ENCODE data around the gene PCDH15. TPM values are rescaled to one million over a fixed set of nuclear protein-coding genes. Genes with fewer than 3 reads are reported as not detected.

Gene PCDH15
- total RNA-seq, 1 donor from 2014 or later: 0.07 TPM

DNA sequence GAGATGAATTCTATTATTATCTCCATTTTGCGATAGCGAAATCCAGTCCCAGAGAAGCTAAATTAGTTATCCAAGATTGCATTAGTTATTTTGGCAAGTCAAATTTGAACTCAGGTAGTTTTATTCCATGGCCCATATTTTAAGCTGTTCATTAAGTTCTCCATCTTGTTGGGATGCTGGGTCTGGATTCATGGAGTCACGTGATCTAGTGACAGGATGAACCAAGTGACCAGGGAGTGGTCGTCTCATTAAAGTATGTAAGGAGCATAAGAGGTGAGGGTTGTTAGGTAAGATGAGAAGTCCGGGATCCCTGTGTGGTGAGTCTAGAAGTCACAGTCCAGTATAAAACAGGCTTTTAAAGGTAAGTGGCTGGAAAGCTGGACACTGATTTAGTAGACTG lies 740.5 kb downstream of the PCDH15 start:
- H3K4me3 Mint-ChIP-seq (ENCODE audit: low read depth): no peak overlapping the region
- no peak overlapping the region for H3K27ac Mint-ChIP-seq

DNA sequence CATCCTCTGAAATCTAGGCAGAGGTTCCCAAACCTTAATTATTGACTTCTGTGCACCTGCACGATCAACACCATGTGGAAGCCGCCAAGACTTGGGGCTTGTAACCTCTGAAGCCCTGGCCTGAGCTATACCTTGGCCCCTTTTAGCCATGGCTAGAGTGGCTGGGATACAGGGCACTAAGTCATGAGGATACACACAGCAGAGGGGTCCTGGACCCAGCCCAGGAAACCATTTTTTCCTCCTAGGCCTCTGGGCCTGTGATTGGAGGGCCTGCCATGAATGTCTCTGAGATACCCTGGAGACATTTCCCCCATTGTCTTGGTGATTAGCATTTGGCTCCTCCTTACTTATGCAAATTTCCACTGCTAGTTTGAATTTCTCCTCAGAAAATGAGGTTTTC lies 743.7 kb downstream of the PCDH15 start:
- Mint-ChIP-seq H3K4me1 (ENCODE audit: low read depth) (no peaks in the 10 kb centered on the region), H3K36me3 (ENCODE audit: low read depth) (no peaks in the 10 kb centered on the region), H3K27me3 (ENCODE audit: low read depth) (no peaks in the 10 kb centered on the region), H3K27ac (no peak overlapping the region), H3K9me3 (peaks cover 43% of the 10 kb centered on the region), H3K4me3 (ENCODE audit: low read depth) (no peak overlapping the region)
- no peak for DNase-seq (ENCODE audit: low spot score)
- intact Hi-C loops (cut with micrococcal nuclease): no loop called here

More for the DNA sequence above, 740.5 kb downstream of the PCDH15 start:
- intact Hi-C loops (cut with micrococcal nuclease): no loop called here
- no peaks in the 10 kb centered on the region for H3K36me3 Mint-ChIP-seq (ENCODE audit: low read depth)
- no peak for DNase-seq (ENCODE audit: low spot score)
- no peaks in the 10 kb centered on the region for H3K27me3 Mint-ChIP-seq (ENCODE audit: low read depth)
- H3K4me1 Mint-ChIP-seq (ENCODE audit: low read depth): no peaks in the 10 kb centered on the region
- peaks cover 31% of the 10 kb centered on the region for H3K9me3 Mint-ChIP-seq

DNA sequence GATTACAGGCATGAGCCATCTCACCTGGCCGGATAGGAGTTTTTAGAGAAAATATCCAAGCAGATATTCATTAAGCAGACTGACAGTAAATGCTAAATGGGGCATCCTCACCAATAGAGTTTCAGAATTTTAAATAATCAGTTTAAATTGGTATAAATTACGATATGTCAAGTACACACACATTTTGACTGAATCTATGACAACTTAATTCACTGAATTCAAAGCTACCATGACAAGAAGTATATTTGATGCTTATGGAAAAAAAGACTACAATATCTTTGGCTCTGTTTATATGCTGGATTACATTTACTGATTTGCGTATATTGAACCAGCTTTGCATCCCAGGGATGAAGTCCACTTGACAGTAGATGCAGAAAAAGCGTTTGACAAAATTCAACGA lies 774.7 kb downstream of the PCDH15 start:
- DNase-seq (ENCODE audit: low spot score): no peak
- no peaks in the 10 kb centered on the region for H3K36me3 Mint-ChIP-seq (ENCODE audit: low read depth)
- intact Hi-C loops (cut with micrococcal nuclease): no loop called here
- H3K27ac Mint-ChIP-seq: no peak overlapping the region
- H3K4me1 Mint-ChIP-seq (ENCODE audit: low read depth): no peaks in the 10 kb centered on the region
- no peaks in the 10 kb centered on the region for H3K27me3 Mint-ChIP-seq (ENCODE audit: low read depth)
- H3K9me3 Mint-ChIP-seq: peaks cover 18% of the 10 kb centered on the region
- H3K4me3 Mint-ChIP-seq (ENCODE audit: low read depth): no peak overlapping the region

DNA sequence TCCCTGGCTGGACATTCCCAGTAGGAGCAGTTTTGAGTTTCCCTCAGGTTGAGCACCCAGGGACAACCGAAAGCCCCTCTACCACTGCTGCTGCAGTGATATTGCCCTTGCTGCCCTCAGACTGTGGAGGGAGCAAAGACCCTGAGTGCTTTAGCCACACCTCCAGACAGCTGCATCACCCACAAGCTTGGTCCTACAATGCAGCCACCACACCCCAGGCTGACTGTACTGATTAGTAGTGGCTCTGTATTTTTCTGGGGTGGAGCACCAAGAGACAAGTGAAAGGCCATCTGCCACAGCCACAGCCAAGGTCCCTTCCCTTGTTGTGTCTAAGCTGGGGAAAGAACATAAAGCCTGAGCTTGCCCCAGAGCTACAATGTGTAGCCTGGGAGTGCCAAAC lies 789.9 kb downstream of the PCDH15 start:
- intact Hi-C loops (cut with micrococcal nuclease): no loop called here
- H3K27me3 Mint-ChIP-seq (ENCODE audit: low read depth): no peaks in the 10 kb centered on the region
- no peak overlapping the region for H3K27ac Mint-ChIP-seq
- H3K36me3 Mint-ChIP-seq (ENCODE audit: low read depth): no peaks in the 10 kb centered on the region
- DNase-seq (ENCODE audit: low spot score): no peak
- no peaks in the 10 kb centered on the region for H3K4me1 Mint-ChIP-seq (ENCODE audit: low read depth)
- H3K4me3 Mint-ChIP-seq (ENCODE audit: low read depth): no peak overlapping the region
- peaks cover 46% of the 10 kb centered on the region for H3K9me3 Mint-ChIP-seq

DNA sequence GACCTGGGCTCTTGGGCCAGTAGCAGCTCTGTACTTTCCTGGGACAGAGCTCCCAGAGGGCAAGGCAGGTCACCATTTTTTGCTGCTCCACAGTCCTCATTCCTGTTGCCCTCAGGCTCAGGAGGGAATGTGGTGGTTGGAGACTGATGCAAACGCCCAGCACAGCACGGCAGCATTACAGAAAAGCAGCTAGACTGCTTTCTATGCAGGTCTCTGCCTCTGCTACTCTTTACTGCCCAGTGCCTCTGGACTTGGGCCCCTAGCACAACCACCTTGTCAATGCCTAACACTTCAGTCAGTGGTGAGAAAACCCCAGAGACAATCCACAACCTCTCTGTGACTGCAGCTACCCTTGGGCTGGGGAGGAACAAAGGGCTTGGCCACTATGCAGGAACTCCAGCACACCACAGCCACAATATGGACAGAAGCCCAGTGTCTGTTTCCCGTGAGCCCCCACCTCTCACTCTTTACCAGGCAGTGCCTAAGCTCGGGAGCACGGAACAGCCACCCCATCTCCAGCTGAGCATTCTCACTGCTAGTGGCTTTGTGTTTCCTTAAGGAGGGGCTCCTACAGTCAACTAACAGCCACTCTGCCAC lies 790.6 kb downstream of the PCDH15 start:
- Mint-ChIP-seq H3K9me3 (peaks cover 42% of the 10 kb centered on the region), H3K4me3 (ENCODE audit: low read depth) (no peak overlapping the region), H3K27me3 (ENCODE audit: low read depth) (no peaks in the 10 kb centered on the region), H3K36me3 (ENCODE audit: low read depth) (no peaks in the 10 kb centered on the region), H3K27ac (no peak overlapping the region), H3K4me1 (ENCODE audit: low read depth) (no peaks in the 10 kb centered on the region)
- intact Hi-C loops (cut with micrococcal nuclease): no loop called here
- no peak for DNase-seq (ENCODE audit: low spot score)

DNA sequence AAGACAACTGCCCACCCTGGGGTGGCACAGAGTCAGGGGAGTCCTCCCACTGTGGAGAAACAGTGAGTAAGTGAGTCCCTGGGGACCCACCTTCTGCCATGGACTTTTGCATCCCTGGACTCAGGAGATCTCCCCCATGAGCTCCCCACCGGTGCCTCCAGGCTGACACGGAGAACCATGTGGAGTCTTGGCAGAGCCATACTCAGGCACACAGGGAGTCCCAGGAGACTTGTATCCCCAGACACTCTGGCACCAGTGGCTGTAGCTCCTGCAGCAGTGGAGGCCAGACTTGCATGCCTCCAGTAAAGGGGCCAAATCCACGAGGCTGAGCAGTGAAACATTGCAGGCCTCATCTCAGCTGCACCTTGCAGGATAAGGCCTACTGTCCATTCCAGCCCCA lies 791.4 kb downstream of the PCDH15 start:
- H3K36me3 Mint-ChIP-seq (ENCODE audit: low read depth): no peaks in the 10 kb centered on the region
- H3K4me1 Mint-ChIP-seq (ENCODE audit: low read depth): no peaks in the 10 kb centered on the region
- peaks cover 43% of the 10 kb centered on the region for H3K9me3 Mint-ChIP-seq
- DNase-seq (ENCODE audit: low spot score): no peak
- no peak overlapping the region for H3K4me3 Mint-ChIP-seq (ENCODE audit: low read depth)
- no peak overlapping the region for H3K27ac Mint-ChIP-seq
- H3K27me3 Mint-ChIP-seq (ENCODE audit: low read depth): no peaks in the 10 kb centered on the region
- intact Hi-C loops (cut with micrococcal nuclease): no loop called here

DNA sequence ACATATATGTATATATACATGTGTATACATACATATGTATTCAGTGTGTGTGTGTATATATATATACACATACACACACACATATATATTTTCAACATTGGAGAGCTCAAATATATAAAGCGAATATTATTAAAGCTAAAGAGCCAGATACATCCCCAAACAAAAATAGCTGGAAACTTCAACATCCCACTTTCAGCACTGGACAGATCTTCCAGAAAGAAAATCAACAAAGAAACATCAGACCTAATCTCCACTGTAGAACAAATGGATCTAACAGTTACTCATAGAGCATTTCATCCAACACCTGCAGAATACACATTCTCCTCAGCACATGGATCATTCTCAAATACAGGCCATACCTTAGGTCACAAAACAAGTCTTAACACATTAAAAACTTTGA lies 799.0 kb downstream of the PCDH15 start:
- no peak for DNase-seq (ENCODE audit: low spot score)
- H3K9me3 Mint-ChIP-seq: peaks cover 32% of the 10 kb centered on the region
- no peaks in the 10 kb centered on the region for H3K4me1 Mint-ChIP-seq (ENCODE audit: low read depth)
- no peaks in the 10 kb centered on the region for H3K27me3 Mint-ChIP-seq (ENCODE audit: low read depth)
- intact Hi-C loops (cut with micrococcal nuclease): no loop called here
- H3K36me3 Mint-ChIP-seq (ENCODE audit: low read depth): no peaks in the 10 kb centered on the region
- H3K27ac Mint-ChIP-seq: no peak overlapping the region
- no peak overlapping the region for H3K4me3 Mint-ChIP-seq (ENCODE audit: low read depth)

DNA sequence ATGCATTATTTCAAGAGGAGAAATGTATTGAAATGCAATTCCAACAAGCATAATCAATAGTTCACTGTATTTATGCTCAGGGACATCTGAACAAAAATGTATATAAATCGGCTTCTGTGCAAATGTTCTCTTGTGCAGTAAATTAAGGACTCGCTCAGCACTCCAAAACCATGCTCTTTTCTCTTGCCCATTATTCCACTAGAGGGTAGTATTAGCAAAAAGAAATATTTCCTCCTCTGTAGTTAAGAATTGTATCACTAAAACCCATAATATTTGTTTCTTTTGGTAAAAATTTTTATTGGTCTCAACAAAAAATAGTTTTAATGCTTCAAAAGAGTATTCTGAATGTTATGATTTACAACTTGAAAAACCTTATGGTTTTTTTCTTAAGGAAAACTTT lies 803.1 kb downstream of the PCDH15 start:
- no peak overlapping the region for H3K4me3 Mint-ChIP-seq (ENCODE audit: low read depth)
- H3K36me3 Mint-ChIP-seq (ENCODE audit: low read depth): no peaks in the 10 kb centered on the region
- no peaks in the 10 kb centered on the region for H3K4me1 Mint-ChIP-seq (ENCODE audit: low read depth)
- no peak for DNase-seq (ENCODE audit: low spot score)
- H3K27ac Mint-ChIP-seq: no peak overlapping the region
- no peaks in the 10 kb centered on the region for H3K27me3 Mint-ChIP-seq (ENCODE audit: low read depth)
- intact Hi-C loops (cut with micrococcal nuclease): no loop called here
- peaks cover 16% of the 10 kb centered on the region for H3K9me3 Mint-ChIP-seq

DNA sequence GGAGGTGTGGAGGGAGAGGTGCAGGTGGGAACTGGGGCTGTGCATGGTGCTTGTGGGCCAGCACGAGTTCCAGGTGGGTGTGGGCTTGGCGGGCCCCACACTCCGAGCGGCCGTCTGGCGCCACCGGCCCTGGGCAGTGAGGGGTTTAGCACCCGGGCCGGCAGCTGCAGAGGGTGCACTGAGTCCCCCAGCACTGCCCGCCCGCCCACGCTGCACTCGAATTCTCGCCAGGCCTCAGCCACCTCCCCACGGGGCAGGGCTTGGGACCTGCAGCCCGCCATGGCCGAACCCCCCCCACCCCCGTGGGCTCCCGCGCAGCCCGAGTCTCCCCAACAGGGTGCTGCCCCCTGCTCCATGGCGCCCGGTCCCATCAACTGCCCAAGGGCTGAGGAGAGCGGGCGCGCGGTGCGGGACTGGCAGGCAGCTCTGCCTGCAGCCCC lies 810.2 kb downstream of the PCDH15 start:
- intact Hi-C loops (cut with micrococcal nuclease): no loop called here
- Mint-ChIP-seq H3K4me1 (ENCODE audit: low read depth) (no peaks in the 10 kb centered on the region), H3K4me3 (ENCODE audit: low read depth) (no peak overlapping the region), H3K27ac (no peak overlapping the region), H3K9me3 (peaks cover 17% of the 10 kb centered on the region), H3K27me3 (ENCODE audit: low read depth) (no peaks in the 10 kb centered on the region), H3K36me3 (ENCODE audit: low read depth) (no peaks in the 10 kb centered on the region)
- DNase-seq (ENCODE audit: low spot score): no peak

DNA sequence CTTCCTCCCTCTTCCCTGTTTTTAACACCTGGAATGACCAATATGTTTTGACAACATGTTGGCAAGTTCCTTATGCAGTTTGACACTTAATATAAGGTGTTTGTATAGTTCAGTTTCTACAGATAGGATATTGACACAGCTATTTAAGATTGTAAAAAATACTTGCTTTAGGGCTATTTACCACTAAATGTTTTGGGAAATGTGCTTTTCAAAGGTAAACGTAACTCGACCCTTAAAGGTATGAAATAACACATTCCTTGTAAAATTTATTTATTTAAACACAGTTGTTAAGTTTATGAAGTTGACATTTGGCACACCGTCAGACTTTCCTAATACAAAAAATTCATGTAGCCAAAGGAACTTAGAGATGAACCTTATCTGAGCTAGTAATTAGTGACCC lies 817.6 kb downstream of the PCDH15 start:
- H3K27ac Mint-ChIP-seq: no peak overlapping the region
- no peaks in the 10 kb centered on the region for H3K36me3 Mint-ChIP-seq (ENCODE audit: low read depth)
- no peaks in the 10 kb centered on the region for H3K4me1 Mint-ChIP-seq (ENCODE audit: low read depth)
- intact Hi-C loops (cut with micrococcal nuclease): no loop called here
- H3K9me3 Mint-ChIP-seq: peaks cover 22% of the 10 kb centered on the region
- no peak overlapping the region for H3K4me3 Mint-ChIP-seq (ENCODE audit: low read depth)
- H3K27me3 Mint-ChIP-seq (ENCODE audit: low read depth): no peaks in the 10 kb centered on the region
- no peak for DNase-seq (ENCODE audit: low spot score)

DNA sequence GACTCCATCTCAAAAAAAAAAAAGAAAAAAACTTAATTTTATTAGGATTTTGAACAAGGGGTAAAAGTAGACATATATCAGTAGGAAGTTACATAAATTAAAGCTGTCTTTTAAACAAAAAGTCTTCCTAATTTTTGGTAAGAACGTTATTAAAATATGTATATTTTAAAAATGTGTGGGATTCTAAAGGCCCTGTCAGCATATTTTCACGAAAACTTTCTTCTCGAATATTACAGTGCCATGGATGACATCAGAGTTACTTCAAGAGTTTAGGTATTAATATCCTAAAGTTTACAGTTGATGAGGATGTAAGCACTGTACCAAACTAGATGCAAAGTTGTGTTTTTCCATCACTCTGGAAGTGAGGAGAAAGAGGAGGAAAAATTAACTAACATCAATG lies 820.8 kb downstream of the PCDH15 start:
- DNase-seq (ENCODE audit: low spot score): no peak
- no peak overlapping the region for H3K27ac Mint-ChIP-seq
- no peaks in the 10 kb centered on the region for H3K27me3 Mint-ChIP-seq (ENCODE audit: low read depth)
- intact Hi-C loops (cut with micrococcal nuclease): no loop called here
- H3K9me3 Mint-ChIP-seq: peaks cover 31% of the 10 kb centered on the region
- no peaks in the 10 kb centered on the region for H3K36me3 Mint-ChIP-seq (ENCODE audit: low read depth)
- no peaks in the 10 kb centered on the region for H3K4me1 Mint-ChIP-seq (ENCODE audit: low read depth)
- no peak overlapping the region for H3K4me3 Mint-ChIP-seq (ENCODE audit: low read depth)

DNA sequence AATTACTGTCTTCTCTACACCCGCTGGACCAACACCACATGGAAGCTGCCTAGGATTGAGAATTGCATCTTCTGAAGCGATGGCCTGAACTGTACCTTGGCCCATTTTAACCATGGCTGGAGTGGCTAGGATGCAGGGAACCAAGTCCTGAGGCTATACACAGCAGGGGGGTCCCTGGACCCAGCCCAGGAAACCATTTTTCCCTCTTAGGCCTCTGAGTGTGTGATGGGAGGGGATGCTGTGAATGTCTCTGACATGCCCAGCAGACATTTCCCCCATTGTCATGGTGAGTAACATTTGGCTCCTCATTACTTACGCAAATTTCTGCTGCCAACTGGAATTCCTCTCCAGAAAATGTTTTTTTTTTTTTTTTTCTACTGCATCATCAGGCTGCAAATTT lies 822.7 kb downstream of the PCDH15 start:
- Mint-ChIP-seq H3K4me1 (ENCODE audit: low read depth) (no peaks in the 10 kb centered on the region), H3K4me3 (ENCODE audit: low read depth) (no peak overlapping the region), H3K27me3 (ENCODE audit: low read depth) (no peaks in the 10 kb centered on the region), H3K27ac (no peak overlapping the region), H3K36me3 (ENCODE audit: low read depth) (no peaks in the 10 kb centered on the region), H3K9me3 (peaks cover 28% of the 10 kb centered on the region)
- intact Hi-C loops (cut with micrococcal nuclease): no loop called here
- no peak for DNase-seq (ENCODE audit: low spot score)

DNA sequence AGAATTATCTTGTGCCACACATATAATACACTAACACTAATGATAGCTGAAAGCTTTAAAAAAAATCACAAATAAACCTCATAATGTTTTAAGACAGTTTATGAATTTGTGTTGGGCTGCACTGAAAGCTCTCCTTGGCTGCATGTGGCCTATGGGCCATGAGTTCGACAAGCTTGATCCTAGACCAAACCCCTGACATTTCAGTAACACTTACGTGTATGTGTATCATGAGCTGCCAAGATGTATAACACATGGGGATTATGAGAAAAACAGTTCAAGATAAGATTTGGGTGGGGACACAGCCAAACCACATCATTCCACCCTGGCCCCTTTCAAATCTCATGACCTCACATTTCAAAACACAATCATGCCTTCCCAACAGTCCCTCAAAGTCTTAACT lies 823.8 kb downstream of the PCDH15 start:
- H3K27me3 Mint-ChIP-seq (ENCODE audit: low read depth): no peaks in the 10 kb centered on the region
- no peak for DNase-seq (ENCODE audit: low spot score)
- no peaks in the 10 kb centered on the region for H3K4me1 Mint-ChIP-seq (ENCODE audit: low read depth)
- no peak overlapping the region for H3K4me3 Mint-ChIP-seq (ENCODE audit: low read depth)
- no peak overlapping the region for H3K27ac Mint-ChIP-seq
- no peaks in the 10 kb centered on the region for H3K36me3 Mint-ChIP-seq (ENCODE audit: low read depth)
- intact Hi-C loops (cut with micrococcal nuclease): no loop called here
- peaks cover 28% of the 10 kb centered on the region for H3K9me3 Mint-ChIP-seq

DNA sequence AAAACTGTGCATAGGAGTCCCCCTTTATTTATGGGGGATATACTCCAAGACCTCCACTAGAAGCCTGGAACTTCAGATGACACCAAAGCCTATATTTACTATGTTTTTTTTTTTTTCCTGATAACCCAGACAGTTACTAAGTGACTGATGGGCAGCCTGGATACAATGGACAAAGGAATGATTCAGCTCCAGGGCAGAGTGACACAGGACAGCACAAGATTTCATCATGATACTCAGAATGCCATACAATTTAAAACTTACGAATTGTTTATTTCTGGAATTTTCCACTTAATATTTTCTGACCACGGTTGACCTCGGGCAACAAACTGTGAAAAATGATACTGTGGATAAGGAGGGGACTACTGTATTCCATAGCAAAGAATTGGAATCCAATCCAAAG lies 843.6 kb downstream of the PCDH15 start:
- no peak overlapping the region for H3K27ac Mint-ChIP-seq
- no peak for DNase-seq (ENCODE audit: low spot score)
- no peaks in the 10 kb centered on the region for H3K36me3 Mint-ChIP-seq (ENCODE audit: low read depth)
- peaks cover 5% of the 10 kb centered on the region for H3K9me3 Mint-ChIP-seq
- H3K27me3 Mint-ChIP-seq (ENCODE audit: low read depth): no peaks in the 10 kb centered on the region
- no peaks in the 10 kb centered on the region for H3K4me1 Mint-ChIP-seq (ENCODE audit: low read depth)
- intact Hi-C loops (cut with micrococcal nuclease): no loop called here
- no peak overlapping the region for H3K4me3 Mint-ChIP-seq (ENCODE audit: low read depth)

Data from activated T-helper 2 cell treated with anti-CD3 and anti-CD28 coated beads, Interferon-gamma antibody, Interleukin-2, Interleukin-4, amounts not matched to agents 10 μg/mL and 5 μg/mL and 100 μg/mL, durations not matched to agents 14 hours and 24 hours and 36 hours (primary cell).